ENCODE results near the gene PRMT3.

Gene PRMT3

GRCh38 chr11:20536365-20536764, 148.8 kb downstream of the PRMT3 start:
- TF ChIP-seq CTCF (IDR thresholded peaks at IDR 0.05; ENCODE audit: insufficient read depth, low read length, poor library complexity, severe bottlenecking), result no peak
- Histone ChIP-seq H3K4me3 (replicated peaks; ENCODE audit: low read depth, low read length) (no peak overlapping the region), H3K27me3 (replicated peaks; ENCODE audit: control insufficient read depth, insufficient read depth, low read length) (no peaks in the 10 kb centered on the region), H3K36me3 (ENCODE audit: control insufficient read depth, insufficient read depth, low read length) (no peaks in the 10 kb centered on the region)
- no peak for DNase-seq (ENCODE audit: extremely low read depth, insufficient read length)

- no peak for TF ChIP-seq CTCF (IDR thresholded peaks at IDR 0.05; ENCODE audit: insufficient read depth, low read length, poor library complexity, severe bottlenecking)
- no peak overlapping the region for H3K4me3 ChIP-seq (replicated peaks; ENCODE audit: low read depth, low read length)
- H3K27me3 ChIP-seq (replicated peaks; ENCODE audit: control insufficient read depth, insufficient read depth, low read length), result no peaks in the 10 kb centered on the region
- no peak for DNase-seq (ENCODE audit: extremely low read depth, insufficient read length)
- no peaks in the 10 kb centered on the region for H3K36me3 ChIP-seq (ENCODE audit: control insufficient read depth, insufficient read depth, low read length)
Measured at GRCh38 chr11:20536784-20537183, 149.3 kb downstream of the PRMT3 start.

- Histone ChIP-seq H3K27me3 (replicated peaks; ENCODE audit: control insufficient read depth, insufficient read depth, low read length) (no peaks in the 10 kb centered on the region), H3K4me3 (replicated peaks; ENCODE audit: low read depth, low read length) (no peak overlapping the region), H3K36me3 (ENCODE audit: control insufficient read depth, insufficient read depth, low read length) (no peaks in the 10 kb centered on the region)
- no peak for TF ChIP-seq CTCF (IDR thresholded peaks at IDR 0.05; ENCODE audit: insufficient read depth, low read length, poor library complexity, severe bottlenecking)
- DNase-seq (ENCODE audit: extremely low read depth, insufficient read length), result no peak
Measured at GRCh38 chr11:20541503-20541902, 154.0 kb downstream of the PRMT3 start.

- Histone ChIP-seq H3K27me3 (replicated peaks; ENCODE audit: control insufficient read depth, insufficient read depth, low read length) (0 out of 2 replicates have a peak, but pooled peaks cover 2% of the 10 kb centered on the region), H3K36me3 (ENCODE audit: control insufficient read depth, insufficient read depth, low read length) (no peaks in the 10 kb centered on the region), H3K4me3 (replicated peaks; ENCODE audit: low read depth, low read length) (no peak overlapping the region)
- DNase-seq (ENCODE audit: extremely low read depth, insufficient read length), result no peak
- no peak for TF ChIP-seq CTCF (IDR thresholded peaks at IDR 0.05; ENCODE audit: insufficient read depth, low read length, poor library complexity, severe bottlenecking)
Measured at GRCh38 chr11:20544603-20545237, 157.2 kb downstream of the PRMT3 start.

GRCh38 chr11:20547411-20547810, 159.9 kb downstream of the PRMT3 start:
- TF ChIP-seq CTCF (IDR thresholded peaks at IDR 0.05; ENCODE audit: insufficient read depth, low read length, poor library complexity, severe bottlenecking), result no peak
- no peak for DNase-seq (ENCODE audit: extremely low read depth, insufficient read length)
- no peaks in the 10 kb centered on the region for H3K36me3 ChIP-seq (ENCODE audit: control insufficient read depth, insufficient read depth, low read length)
- H3K4me3 ChIP-seq (replicated peaks; ENCODE audit: low read depth, low read length), result no peak overlapping the region
- H3K27me3 ChIP-seq (replicated peaks; ENCODE audit: control insufficient read depth, insufficient read depth, low read length), result 0 out of 2 replicates have a peak, but pooled peaks cover 2% of the 10 kb centered on the region

GRCh38 chr11:20551096-20551495, 163.6 kb downstream of the PRMT3 start:
- Histone ChIP-seq H3K36me3 (ENCODE audit: control insufficient read depth, insufficient read depth, low read length) (no peaks in the 10 kb centered on the region), H3K4me3 (replicated peaks; ENCODE audit: low read depth, low read length) (no peak overlapping the region), H3K27me3 (replicated peaks; ENCODE audit: control insufficient read depth, insufficient read depth, low read length) (peaks cover 2% of the 10 kb centered on the region; the same call in 1 of the 2 replicates)
- DNase-seq (ENCODE audit: extremely low read depth, insufficient read length), result no peak
- TF ChIP-seq CTCF (IDR thresholded peaks at IDR 0.05; ENCODE audit: insufficient read depth, low read length, poor library complexity, severe bottlenecking), result no peak
